HG02678 (cell line): ENCODE measurements around the gene TTC7B.

ENCODE experiments used
- ATAC-seq: cut with Tn5 transposase; IDR thresholded peaks from one replicate; pipeline ENCODE4 v1.9.1; 2021; ENCODE audit warnings: mild to moderate bottlenecking, moderate library complexity; ENCODE audit not compliant: unreplicated experiment

The TTC7B gene

DNA sequence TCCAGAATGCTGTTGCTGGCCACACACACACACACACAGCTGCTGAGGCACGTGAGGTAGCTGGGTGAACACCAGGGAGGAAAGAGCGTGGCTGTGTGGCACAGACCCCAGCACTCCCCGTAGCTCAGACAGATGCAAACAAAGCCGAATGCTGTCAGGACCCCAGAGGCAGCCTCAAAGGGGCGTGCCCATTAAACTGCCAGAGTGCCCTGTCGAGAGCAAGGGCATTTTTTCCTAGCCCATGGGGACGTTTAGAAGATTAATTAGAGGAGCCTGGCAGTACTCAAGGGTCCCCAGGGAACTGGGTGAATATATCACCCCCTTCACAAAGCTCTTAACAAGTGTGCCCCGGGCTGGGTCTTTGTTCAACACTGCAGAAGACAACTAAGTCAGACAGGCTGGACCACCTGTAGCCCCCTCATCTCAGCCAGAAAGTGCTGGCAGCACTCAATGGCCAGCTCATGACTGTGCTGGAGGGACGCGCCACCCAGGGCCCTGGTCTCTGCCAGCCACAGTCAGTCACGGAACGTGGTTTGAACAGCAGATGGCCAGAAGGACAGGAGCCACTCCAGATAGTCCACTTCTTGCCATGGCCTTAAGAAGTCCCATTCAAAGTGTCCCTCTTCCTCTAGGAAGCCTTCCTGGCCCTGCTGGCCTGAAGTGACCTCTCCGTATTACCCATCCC lies 37.5 kb downstream of the TTC7B start:
- no peak for ATAC-seq

GRCh38 chr14:90777830-90778485 lies 38.3 kb downstream of the TTC7B start:
- ATAC-seq, result no peak

DNA sequence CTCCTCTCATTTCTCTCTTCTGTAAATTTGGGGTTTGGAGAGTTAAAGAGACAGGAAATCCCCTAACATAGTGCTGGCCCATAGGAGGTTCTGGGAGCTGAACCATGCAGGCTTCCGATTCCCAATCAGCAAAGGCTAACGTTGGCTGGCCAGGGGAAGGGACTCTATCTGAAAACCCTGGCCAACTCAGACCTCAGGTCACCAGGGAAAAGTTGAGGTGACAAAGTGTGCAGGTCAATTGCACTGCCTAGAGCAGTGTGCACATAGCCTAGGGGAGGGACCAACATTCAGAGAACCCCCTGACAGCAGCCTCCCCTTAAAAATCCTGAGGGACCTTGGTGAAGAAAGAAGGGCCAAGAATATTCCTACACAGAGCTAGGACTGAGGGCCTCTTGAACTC lies 38.9 kb downstream of the TTC7B start:
- no peak for ATAC-seq

- no peak for ATAC-seq
Observed at GRCh38 chr14:90775441-90775840, 40.8 kb downstream of the TTC7B start.

DNA sequence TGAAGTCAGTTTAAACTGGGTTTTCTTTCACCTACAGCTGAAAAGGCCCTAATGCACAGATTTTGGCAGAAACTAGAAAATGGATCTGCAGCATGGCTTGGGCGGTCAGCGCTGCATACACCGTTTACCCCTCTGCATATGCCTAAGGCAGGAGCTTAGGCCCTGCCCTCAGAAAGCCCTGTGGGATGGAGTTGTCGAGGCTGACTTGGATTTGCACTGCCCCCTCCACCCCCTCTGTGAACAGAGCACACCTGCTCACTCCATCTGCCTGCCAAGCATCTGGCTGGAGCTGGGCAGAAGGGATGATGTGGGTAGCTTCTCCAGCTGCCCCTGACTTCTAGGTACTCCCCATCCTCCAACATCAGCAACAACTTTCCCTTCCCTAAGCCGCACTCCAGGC lies 41.9 kb downstream of the TTC7B start:
- ATAC-seq, result no peak

DNA sequence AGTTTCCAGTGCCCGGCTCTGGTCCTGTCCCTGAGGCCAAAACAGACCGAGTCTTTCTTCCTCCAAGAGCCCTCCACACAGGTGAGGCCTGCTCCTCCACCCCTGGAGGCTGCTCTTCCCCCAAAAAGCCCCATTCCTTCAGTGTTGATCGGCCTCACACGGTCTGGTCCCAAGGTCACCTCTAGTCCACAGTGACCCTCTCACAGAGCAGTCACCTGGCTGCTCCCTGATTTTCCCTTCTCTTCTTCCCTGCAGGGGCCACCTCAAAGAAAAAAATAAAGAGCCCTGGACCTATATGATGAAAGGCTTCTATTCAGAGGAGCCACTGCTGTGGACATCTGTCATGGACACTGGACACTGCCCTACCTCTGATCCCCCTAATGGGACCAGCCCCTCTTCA lies 42.5 kb downstream of the TTC7B start:
- no peak for ATAC-seq

DNA sequence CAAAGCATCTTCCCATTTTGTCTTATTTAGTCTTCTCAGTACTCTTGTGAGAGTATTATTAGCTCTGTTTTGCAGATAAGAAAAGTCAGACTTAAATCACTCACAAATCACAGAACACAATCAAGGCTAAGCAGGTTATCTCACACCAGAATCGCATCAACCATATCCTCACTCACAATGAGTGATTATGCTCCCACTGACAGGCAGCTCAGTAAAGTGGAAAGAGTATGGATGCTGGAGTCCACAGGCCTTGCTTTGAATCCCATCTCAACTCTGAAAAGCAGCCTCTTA lies 43.1 kb downstream of the TTC7B start:
- no peak for ATAC-seq

DNA sequence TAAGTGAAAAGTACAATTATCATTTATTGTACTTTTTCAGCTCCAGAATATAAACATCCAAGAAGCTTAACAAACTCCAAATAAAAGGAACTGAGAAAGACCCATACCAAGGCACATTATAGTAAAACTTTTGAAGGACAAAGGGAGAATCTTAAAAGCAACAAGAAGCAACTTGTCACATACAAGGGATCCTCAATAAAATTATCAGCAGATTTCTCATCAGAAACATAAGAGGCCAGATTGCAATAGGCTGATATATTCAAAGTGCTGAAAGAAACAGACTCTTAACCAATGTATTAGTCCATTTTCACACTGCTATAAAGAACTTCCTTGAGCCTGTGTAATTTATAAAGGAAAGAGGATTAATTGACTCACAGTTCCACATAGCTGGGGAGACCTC lies 48.3 kb downstream of the TTC7B start:
- ATAC-seq, result no peak

GRCh38 chr14:90760591-90761316 lies 55.5 kb downstream of the TTC7B start:
- ATAC-seq, result no peak

DNA sequence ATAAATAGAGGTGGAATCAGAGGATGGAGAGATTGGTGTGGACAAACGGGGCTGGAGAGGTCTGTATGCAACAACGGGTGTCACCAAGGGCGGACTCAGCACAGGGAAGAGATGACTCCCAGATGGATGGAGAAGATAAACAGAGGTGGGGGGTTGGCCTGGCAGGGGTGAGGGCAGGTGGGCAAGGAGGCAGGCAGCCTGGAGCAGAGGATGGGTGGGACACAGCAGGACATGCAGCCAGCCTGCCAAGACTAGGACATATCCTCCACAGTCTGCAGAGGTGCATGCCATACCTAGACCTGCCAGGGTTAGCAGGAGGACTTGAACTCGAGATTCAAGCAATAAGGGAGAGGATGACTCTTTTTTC lies 56.2 kb downstream of the TTC7B start:
- ATAC-seq, result no peak

DNA sequence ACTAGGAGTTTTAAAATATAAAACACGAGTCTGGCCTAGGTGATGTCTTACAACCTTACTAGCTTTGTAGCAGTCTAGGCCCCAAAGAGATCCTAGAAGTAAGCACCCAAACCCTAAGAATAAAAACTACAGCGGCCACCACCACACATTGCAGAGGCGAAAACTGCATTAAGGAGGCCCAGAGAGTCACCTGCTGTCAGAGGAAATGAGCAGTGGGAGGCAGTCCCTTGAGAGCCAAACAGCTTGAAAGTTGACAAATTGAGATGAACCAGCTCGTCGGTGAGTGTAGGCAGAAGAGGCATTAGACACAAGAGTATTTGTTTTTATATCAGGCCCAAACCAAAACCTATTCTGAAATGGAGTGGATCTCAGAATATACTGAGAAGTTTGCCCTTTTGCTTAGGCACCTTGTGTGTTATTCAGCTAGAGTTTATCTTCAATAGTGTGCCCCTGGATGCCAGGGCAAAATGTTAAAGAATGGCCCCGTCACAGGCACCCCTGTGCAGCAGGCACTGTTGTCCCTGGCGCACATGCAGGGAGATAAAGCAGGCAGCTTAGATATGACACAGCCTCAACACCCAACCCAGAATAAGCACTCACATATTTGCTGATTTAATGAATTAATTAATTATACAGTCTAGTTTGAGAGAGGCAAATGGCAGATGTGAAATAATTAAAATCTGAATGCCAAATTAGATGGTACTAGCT lies 56.7 kb downstream of the TTC7B start:
- peak; percentile 43 for ATAC-seq

DNA sequence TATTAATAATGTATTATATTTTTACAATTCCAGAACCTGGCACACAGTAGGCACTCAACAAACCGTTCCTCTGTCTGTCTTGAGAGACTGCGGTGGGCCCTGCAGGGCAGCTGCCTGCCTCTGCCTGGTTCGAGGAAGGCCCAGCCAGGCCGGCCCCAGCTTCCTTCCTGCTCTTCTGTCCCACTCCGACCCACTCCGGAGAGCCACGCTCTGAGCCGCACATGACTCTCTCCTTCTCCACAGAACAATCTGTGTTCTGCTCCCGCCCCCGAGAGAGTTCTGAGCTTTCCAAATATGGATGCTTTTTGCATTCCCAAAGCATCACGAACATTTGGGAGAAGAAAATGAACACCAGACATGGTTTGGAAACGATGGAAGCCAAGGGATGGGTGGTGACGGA lies 57.3 kb downstream of the TTC7B start:
- no peak for ATAC-seq

GRCh38 chr14:90758028-90758889 lies 58.0 kb downstream of the TTC7B start:
- peak; percentile 90 for ATAC-seq

- ATAC-seq, result no peak
Observed at GRCh38 chr14:90757452-90757851, 58.8 kb downstream of the TTC7B start.

GRCh38 chr14:90756755-90757345 lies 59.4 kb downstream of the TTC7B start:
- ATAC-seq, result no peak

GRCh38 chr14:90755661-90756304 lies 60.4 kb downstream of the TTC7B start:
- no peak for ATAC-seq

- ATAC-seq, result no peak
Observed at GRCh38 chr14:90753456-90754005, 62.7 kb downstream of the TTC7B start.

DNA sequence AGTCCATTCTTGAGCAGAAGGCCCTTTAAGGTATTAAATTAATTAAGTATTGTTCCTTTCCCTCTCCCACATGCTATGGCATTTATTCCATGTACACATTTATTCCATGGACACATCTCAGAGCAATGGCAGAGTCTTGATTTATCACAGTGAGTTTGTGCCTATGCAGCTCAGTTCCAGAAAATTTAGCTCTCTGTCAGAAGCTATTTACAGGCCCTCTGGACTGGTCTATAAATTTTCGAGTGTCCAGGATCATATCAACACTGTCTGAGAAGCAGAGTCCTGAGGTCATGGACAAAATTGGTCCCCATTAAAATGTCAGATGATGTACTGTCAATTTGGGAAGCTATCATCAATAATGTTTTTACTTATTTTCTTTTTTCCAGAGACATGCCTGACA lies 65.5 kb downstream of the TTC7B start:
- ATAC-seq, result no peak

GRCh38 chr14:90750191-90750590 lies 66.0 kb downstream of the TTC7B start:
- ATAC-seq, result no peak

GRCh38 chr14:90747909-90748308 lies 68.3 kb downstream of the TTC7B start:
- no peak for ATAC-seq
